ENCODE data around the gene RAB40C.

Gene RAB40C

DNA sequence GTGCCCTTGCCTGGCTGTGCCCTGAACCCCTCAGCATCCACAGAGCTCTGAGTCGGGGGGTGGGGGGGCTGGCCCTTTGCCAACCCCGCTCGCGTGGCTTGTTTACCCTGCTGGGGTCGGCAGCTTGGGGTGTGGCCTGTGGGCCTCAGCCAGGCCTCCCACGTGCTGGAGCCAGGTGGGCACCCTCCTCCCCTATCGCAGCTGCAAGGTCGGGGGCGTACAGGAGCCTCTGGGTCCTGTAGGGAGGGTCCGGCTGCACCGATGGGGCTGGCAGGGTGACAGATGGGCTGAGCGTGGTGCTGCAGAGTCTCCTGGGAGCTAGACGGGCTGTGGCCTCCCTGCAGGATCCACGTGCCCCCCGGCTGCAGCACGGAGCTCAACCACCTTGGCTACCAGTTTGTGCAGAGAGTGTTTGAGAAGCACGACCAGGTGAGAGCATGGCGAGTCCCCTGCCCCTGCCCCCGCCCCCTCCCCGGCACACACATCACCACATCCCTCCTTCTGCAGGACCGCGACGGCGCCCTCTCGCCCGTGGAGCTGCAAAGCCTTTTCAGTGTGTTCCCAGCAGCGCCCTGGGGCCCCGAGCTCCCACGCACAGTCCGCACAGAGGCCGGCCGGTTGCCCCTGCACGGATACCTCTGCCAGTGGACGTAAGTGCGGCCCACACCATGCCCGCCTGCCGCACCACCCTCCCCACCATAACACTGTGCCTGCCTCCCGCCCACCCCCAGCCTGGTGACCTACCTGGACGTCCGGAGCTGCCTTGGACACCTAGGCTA is 81.7 kb downstream of the RAB40C start:
- DNase-seq (ENCODE audit: low spot score): no peak
- TF ChIP-seq, protein P1, sequence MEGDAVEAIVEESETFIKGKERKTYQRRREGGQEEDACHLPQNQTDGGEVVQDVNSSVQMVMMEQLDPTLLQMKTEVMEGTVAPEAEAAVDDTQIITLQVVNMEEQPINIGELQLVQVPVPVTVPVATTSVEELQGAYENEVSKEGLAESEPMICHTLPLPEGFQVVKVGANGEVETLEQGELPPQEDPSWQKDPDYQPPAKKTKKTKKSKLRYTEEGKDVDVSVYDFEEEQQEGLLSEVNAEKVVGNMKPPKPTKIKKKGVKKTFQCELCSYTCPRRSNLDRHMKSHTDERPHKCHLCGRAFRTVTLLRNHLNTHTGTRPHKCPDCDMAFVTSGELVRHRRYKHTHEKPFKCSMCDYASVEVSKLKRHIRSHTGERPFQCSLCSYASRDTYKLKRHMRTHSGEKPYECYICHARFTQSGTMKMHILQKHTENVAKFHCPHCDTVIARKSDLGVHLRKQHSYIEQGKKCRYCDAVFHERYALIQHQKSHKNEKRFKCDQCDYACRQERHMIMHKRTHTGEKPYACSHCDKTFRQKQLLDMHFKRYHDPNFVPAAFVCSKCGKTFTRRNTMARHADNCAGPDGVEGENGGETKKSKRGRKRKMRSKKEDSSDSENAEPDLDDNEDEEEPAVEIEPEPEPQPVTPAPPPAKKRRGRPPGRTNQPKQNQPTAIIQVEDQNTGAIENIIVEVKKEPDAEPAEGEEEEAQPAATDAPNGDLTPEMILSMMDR (IDR thresholded peaks at IDR 0.05; ENCODE audit: extremely low read depth, missing control alignments): no peak

DNA sequence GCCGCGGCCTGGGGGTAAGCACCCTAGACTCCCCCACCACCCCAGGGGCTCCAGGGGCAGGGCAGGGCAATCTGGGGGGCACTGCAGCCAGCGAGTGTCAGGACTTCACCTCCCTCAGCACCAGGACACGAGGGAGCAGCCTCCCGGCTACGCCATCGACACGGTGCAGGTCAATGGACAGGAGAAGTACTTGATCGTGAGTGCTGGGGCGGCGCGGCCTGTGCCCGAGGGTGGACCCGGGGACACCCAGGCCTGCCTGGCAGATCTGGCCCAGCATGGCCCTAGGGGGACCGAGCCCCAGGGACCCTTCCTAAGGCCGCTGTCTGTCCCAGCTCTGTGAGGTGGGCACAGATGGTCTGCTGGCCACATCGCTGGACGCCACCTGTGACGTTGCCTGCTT is 82.5 kb downstream of the RAB40C start:
- TF ChIP-seq, protein P1 (IDR thresholded peaks at IDR 0.05; ENCODE audit: extremely low read depth, missing control alignments): no peak

GRCh38 chr16:672851-673250 is 83.0 kb downstream of the RAB40C start:
- no peak for DNase-seq (ENCODE audit: low spot score)
- TF ChIP-seq, protein P1 (IDR thresholded peaks at IDR 0.05; ENCODE audit: extremely low read depth, missing control alignments): no peak

More for the DNA sequence above, 82.5 kb downstream of the RAB40C start:
- DNase-seq (ENCODE audit: low spot score): no peak

DNA sequence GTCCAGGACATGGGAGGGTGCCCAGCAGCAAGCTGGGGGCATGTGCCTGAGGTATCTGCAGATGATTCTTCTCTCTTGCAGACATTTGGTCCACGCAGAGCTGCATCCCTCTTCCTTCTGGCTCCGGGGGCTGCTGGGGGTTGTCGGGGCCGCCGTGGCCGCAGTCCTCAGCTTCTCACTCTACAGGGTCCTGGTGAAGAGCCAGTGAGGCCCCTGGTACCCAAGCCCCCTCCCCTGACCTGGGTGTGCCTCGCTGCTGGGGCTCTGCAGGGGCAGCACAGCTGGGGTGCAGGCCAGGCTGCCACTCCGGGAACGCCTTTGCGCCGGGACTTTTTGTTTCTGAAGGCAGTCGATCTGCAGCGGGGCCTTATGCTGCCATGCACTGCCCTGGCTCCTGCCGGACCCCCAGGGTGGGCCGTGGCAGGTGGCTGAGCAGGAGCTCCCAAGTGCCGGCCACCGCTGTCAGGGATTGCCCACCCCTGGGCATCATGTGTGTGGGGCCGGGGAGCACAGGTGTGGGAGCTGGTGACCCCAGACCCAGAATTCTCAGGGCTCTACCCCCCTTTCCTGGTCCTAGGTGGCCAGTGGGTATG is 83.6 kb downstream of the RAB40C start:
- TF ChIP-seq, protein P1 (IDR thresholded peaks at IDR 0.05; ENCODE audit: extremely low read depth, missing control alignments): no peak
- no peak for DNase-seq (ENCODE audit: low spot score)

DNA sequence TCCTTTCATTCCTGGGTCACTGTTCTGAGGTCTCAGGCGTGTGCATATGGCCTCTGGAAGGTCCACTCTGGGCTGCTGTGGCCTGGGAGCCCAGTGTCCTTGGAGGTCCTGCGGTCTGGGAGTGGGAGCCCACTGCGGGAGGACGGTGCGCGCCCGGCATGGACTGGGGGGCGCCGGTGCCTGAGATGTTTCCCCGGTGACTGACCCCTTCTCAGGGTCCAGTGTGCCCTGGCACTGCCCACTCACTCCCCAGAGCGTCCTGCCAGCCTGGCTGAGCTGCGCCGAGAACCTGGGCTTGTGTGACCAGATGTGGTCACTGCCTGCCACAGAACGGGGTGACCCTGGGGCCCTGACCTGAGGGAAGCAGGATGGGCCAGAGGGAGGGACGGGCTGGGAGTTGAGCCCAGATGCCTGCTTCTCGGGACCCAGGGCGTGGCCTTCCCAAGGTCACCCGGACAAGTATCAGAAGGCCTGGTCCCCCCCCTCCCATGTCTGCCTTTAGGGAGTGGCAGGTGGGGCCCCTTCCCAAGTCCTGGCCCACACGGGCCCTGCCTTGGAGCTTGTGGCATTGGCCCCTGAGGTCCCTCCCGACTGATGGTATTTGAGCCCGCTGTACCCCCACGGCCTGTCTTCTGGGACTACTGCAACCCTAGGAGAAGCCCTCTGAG is 84.5 kb downstream of the RAB40C start:
- TF ChIP-seq, protein P1 (IDR thresholded peaks at IDR 0.05; ENCODE audit: extremely low read depth, missing control alignments): no peak
- DNase-seq (ENCODE audit: low spot score): no peak

GRCh38 chr16:674968-675883 is 85.4 kb downstream of the RAB40C start, which contains the start of gene RHBDL1:
Gene RHBDL1, plus strand, starts transcription at chr16:675671. Its CDS starts 120 bp downstream, at chr16:675791.
- TF ChIP-seq, protein P1 (IDR thresholded peaks at IDR 0.05; ENCODE audit: extremely low read depth, missing control alignments): no peak
- no peak for DNase-seq (ENCODE audit: low spot score)
